ENCODE data around the gene GSTM4.

The GSTM4 gene

DNA sequence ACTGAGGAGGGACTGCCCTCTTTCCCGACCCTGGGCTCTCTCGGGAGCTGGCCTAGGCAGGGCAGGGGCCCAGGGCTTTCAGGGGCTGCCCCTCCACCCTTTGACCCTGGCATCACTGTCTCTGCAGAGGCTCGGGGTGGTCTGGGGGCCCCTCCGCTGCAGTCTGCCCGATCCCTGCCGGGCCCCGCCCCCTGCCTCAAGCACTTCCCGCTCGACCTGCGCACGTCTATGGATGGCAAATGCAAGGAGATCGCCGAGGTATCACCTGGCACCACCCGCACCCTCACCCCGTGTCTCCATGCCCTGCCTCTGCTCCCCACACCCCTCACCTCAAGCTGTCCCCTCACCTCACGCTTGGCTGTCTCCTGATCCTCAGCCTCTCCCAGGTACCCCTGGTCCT lies 30.7 kb upstream of the GSTM4 start:
- DNase-seq, result no peak

DNA sequence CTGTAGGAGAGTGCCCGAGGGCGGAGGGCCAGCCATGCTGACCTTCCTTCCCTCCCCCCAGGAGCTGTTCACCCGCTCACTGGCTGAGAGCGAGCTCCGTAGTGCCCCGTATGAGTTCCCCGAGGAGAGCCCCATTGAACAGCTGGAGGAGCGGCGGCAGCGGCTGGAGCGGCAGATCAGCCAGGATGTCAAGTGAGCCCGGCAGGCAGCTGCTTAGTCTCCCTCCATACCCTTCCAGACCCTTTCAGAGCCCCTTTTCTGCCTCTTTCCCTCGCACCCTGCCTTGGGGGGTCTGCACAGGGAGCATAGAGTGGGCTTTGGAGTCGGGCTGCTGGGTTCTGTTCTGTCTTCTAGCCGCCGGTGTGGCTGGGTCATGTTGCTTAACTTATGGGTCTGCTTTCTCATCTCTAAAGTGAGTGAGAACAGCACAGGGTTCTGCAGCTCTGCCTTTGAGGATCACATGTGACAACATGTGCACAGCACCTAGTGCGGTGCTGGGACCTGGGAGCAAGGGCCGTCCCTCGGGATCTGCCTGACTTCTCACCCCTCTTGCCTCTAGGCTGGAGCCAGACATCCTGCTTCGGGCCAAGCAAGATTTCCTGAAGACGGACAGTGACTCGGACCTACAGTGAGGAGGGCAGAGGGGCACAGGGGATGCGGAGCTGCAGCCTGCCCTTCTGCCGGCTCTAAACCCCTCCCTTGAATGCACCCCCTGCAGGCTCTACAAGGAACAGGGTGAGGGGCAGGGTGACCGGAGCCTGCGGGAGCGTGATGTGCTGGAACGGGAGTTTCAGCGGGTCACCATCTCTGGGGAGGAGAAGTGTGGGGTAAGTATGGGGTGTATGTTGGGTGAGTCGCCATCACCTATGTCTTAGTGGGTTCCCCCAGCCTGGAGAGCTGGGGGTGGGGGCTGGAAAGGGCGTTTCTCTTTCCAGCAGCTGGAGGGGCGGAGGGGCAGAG lies 30.0 kb upstream of the GSTM4 start:
- no peak for DNase-seq

GRCh38 chr1:109626682-109627408 lies 29.1 kb upstream of the GSTM4 start:
- no peak for DNase-seq

DNA sequence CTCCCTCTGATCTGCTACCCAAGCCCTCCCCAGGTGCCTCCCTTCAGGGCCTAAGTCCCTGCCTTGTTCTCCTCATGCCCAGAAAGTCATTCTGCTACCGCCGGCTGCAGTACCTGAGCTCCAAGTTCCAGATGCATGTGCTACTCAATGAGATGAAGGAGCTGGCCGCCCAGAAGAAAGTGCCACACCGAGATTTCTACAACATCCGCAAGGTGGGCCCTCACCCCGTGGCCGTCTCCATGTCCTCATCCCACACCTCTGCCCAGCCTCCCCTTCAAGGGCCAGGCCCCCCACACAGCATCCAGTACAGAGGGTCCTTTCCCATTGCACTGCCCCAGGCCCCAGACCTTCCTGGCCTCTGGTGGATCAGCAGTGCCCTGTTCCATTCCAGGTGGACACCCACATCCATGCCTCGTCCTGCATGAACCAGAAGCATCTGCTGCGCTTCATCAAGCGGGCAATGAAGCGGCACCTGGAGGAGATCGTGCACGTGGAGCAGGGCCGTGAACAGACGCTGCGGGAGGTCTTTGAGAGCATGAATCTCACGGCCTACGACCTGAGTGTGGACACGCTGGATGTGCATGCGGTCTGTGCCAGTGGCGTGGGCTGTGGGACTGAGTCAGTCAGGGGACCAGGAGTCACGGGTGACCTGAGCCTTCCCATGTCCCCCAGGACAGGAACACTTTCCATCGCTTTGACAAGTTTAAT lies 28.1 kb upstream of the GSTM4 start:
- no peak for DNase-seq

- no peak for DNase-seq
These were observed 27.2 kb upstream of the GSTM4 start for GRCh38 chr1:109628540-109629321.

DNA sequence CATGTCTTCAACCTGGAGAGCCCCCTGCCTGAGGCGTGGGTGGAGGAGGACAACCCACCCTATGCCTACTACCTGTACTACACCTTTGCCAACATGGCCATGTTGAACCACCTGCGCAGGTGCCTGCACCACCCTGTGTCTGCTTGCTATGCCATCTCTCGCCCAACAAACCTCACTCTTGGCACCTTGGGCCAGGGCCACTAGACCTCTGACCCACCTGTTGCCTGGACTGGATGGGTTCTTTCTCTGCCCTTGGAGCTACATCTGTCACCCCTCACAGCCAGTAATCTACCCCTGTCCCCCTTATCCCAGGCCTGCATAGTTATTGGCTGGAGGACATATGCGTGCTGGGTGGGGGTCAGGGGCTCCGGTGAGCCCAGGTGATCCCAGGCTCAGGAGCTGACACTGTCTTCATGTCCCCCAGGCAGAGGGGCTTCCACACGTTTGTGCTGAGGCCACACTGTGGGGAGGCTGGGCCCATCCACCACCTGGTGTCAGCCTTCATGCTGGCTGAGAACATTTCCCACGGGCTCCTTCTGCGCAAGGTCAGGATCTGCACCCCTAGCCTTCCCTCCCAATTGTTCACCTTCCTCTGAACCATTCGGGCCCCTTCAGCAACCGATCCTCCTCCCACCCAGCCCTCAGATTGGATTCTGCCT lies 26.4 kb upstream of the GSTM4 start:
- DNase-seq, result no peak

- DNase-seq, result peak; percentile 82
These were observed 25.6 kb upstream of the GSTM4 start for GRCh38 chr1:109630081-109630897.

DNA sequence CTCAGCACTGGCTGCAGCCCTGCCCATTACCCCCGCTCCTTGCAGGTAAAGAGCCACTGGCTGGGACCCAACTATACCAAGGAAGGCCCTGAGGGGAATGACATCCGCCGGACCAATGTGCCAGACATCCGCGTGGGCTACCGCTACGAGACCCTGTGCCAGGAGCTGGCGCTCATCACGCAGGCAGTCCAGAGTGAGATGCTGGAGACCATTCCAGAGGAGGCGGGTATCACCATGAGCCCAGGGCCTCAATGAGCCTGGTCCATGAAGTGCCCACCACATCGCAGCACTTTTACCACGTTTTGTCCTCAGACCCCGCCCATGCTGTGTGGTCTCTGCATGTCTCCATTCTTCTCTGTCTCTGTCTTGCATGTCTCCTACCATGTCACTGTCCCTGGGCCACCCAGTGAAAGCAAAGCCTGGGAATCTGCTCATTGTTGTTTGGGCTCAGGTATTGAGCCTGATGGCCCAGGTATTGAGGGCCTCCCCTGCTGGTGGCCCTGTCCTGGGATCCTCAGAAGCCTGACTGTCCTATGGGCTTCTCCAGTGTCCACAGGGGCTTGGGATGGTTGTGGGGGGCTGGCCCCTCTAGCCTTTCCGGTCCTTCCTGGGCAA lies 24.9 kb upstream of the GSTM4 start:
- no peak for DNase-seq

DNA sequence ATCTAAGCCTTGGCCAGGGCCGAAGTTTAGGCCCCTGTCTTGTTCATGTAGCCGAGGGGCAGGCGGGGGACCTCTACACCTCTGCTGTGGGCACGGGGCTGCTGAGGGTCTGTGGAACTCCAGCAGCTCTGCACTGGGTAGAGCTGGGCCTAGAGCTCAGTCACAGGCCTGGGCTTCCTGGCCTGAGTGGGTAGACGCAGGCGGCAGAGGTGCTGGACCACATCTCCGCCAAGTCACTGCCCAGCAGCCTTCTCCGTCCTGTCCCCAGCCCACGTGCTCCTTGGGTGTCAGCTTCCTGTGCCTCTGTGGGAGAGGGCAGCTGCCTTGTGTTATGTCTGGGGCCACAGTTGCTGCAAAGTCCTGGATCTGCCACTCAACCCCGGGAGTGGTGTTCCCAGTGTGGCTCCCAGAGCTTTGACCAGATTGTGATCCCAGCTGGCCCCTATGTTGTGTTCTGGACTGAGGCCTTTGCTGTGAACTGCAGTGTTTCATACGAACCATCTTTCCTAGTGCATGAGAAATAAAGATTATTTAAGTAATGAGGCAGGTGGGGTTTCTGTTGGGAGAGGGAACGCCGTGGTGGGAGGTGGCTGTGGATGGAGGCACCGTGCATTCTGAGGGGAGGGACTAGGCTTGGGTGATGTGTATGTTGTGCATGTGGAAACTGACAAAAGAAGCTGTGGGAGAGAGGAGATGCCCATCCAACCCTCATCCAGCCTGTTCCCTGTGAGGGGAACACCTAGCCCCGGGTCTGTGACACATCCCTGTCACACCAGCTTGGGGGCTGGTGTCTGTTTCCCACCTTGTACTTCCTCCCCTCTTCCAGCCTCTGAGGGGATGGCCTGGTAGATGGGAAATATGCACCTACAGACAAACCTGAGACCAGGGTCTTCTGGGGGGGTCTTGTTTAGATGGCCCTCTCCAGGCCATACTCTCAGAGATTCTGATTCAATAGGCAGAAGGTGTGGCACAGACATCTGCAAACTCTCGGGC lies 24.1 kb upstream of the GSTM4 start:
- no peak for DNase-seq

DNA sequence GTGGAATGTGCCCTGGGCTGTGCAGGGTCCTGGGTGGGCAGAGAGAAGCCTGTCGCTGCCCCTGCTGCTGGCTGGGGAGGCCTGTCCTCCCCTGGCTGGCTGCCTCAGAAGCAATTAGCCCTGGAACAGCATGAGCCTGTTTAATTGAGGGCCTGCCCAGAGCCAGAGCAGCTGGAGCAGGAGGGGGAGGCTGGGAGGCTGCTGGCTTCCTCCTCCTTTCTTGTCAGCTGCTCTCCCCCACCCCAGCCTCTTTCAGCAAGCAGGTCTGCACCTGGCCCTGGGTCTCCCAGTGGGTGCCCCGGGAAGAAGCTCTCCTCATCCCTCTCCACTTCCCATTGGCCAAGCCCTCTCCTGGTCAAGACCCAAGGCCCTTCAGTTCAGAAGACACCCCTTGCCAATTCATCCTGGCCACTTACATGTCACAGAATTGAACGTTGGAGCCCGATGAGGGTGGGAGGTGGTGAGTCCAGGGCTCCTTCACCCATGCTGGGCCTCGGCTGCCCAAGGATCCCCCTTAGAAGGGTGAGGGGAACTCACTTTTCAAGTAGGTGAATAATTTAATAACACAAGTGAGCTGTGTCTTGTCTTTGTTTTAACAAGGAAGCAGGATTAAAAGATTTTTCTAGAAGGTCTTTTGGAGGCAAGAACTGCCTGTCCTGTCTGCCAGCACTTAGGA lies 23.1 kb upstream of the GSTM4 start:
- DNase-seq, result no peak

GRCh38 chr1:109634292-109634691 lies 21.6 kb upstream of the GSTM4 start:
- DNase-seq, result no peak

- no peak for DNase-seq
These were observed 20.8 kb upstream of the GSTM4 start for GRCh38 chr1:109634771-109635750.

DNA sequence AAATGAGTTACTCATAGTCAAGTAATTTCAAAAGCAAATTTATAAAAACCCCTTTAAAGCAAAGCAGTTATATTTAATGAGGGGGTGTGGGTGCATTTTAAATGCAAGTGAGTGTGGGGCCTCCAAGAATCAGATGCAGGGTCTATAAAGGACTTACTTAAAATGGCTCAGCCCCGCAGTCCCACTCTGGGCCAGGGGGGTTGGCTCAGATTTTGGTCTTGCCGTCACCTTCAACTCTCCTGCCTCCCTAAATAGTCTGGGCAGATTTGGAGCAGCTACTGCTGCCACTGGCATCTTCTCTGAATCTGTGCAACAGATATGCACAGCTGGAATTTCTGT lies 20.1 kb upstream of the GSTM4 start:
- DNase-seq, result no peak

DNA sequence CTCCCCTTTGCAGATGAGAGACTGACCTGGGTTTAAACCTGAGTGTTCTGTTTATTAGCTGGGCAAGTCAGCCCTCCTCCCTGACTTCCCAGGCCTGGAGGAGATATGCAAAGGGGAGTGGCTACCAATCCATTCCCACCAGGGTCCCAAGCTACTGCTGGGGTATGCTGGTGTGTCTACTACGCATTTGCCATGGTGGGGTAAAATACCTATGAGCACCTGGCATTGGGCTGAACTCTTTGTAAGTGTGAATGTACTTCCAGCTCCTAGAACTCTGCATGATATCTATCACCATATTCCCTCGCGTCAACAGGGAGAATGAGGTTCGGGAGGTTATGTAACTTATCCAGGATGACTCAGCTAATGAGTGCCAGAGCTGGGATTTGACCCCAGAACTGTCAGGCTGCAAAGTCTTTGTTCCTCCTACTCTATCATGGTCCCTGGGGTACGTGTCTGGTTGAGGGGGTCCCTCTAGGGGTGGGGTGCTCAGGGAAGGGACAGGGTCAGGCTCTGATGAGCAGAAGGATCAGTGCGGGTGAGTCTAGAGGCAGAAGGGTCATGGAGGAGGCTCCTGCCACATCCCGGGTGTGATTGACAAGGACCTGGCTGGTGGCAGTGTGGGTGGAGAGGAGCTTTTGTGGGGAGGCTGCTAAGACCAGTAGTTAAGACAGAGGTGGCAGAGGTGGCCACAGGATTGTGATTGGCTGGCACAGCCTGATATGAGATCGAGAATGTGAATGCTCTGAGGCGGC lies 19.5 kb upstream of the GSTM4 start:
- no peak for DNase-seq

- DNase-seq, result no peak
These were observed 18.5 kb upstream of the GSTM4 start for GRCh38 chr1:109637446-109637845.

DNA sequence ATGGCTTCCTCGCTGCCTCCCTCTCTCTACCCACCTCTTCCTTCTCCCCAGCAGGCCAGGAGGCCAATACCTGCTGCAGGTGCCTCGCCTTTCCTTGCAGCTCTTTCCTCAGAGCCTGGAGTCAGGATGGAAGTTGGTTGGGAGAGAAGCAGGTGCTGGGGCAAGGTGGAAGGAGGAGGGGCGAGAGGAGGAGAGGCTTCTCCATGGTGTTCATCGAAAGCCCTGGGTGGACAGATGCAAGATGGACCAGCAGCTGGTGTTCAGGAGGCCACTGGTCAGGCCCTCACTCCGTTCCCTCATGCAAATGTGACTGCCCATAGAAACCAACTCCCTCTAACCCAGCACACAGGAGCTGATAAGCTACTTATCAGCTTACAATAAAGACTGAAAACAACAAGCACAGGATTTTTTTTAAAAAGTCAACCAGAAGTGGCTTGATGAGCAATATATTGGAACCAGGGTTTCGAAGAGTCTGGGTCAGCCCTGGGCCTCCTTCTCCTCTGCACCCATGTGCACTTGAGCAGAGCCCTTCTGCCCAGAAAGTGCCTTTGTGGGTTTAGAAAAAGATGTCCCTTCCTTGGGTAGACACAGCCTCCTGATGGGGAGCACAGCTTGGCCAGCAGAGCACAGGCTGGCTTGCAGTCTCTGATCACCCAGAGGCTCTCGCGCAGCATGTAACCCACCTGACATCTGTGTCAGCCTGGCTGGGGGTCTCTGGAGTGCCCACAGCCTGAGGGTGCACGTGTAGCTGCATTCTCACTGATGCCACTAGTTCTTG lies 16.6 kb upstream of the GSTM4 start:
- no peak for DNase-seq

Measured in activated effector memory CD4-positive, alpha-beta T cell treated with anti-CD3 and anti-CD28 coated beads, Interleukin-2, amount 50 U/mL, for 16 hours (primary cell).